H9 (cell line): ENCODE data around the gene LRP1-AS. TPM values are rescaled to one million over a fixed set of nuclear protein-coding genes. Genes with fewer than 3 reads are reported as not detected.

Source experiments
- DNase-seq: peaks from one replicate; pipeline ENCODE4 v3.0.0-alpha.2; 2017
- H2AFZ ChIP-seq: one replicate; pipeline ENCODE4 v1.6.1; 2013; ENCODE audit warnings: mild to moderate bottlenecking, low read length, control low read depth, moderate library complexity
- H2AK5ac ChIP-seq: 2 replicates; pipeline ENCODE4 v1.6.1; 2013; ENCODE audit warnings: low read length, control low read depth, mixed read lengths; ENCODE audit not compliant: insufficient read length
- H2BK120ac ChIP-seq: one replicate; pipeline ENCODE4 v1.6.1; 2013; ENCODE audit warnings: low read depth, mild to moderate bottlenecking, low read length, control low read depth, inconsistent platforms; ENCODE audit not compliant: poor library complexity, severe bottlenecking
- H2BK12ac ChIP-seq: 2 replicates; pipeline ENCODE4 v1.6.1; 2013; ENCODE audit warnings: low read length, control low read depth, mixed read lengths, low read depth; ENCODE audit not compliant: insufficient read length
- H2BK15ac ChIP-seq: 2 replicates; pipeline ENCODE4 v1.6.1; 2013; ENCODE audit warnings: low read depth, low read length, control low read depth
- H2BK20ac ChIP-seq: one replicate; pipeline ENCODE4 v1.6.1; 2013; ENCODE audit warnings: low read depth, mild to moderate bottlenecking, low read length, control low read depth, inconsistent platforms; ENCODE audit not compliant: poor library complexity, severe bottlenecking
- H2BK5ac ChIP-seq: 2 replicates; pipeline ENCODE4 v1.6.1; 2013; ENCODE audit warnings: low read length, control low read depth, mixed read lengths; ENCODE audit not compliant: insufficient read length
- H3K14ac ChIP-seq: 2 replicates; pipeline ENCODE4 v1.6.1; 2013; ENCODE audit warnings: low read length, control low read depth; ENCODE audit not compliant: insufficient read depth
- H3K18ac ChIP-seq: 2 replicates; pipeline ENCODE4 v1.6.1; 2013; ENCODE audit warnings: low read depth, mild to moderate bottlenecking, mixed read lengths, low read length, control low read depth; ENCODE audit not compliant: insufficient read length
- H3K23ac ChIP-seq: 2 replicates; pipeline ENCODE4 v1.6.1; 2013; ENCODE audit warnings: low read length, control low read depth, mixed read lengths, low read depth; ENCODE audit not compliant: insufficient read length
- H3K23me2 ChIP-seq: 2 replicates; pipeline ENCODE4 v1.6.1; 2013; ENCODE audit warnings: low read depth, mild to moderate bottlenecking, mixed read lengths, low read length, control low read depth; ENCODE audit not compliant: insufficient read length, poor library complexity, severe bottlenecking
- H3K27ac ChIP-seq: 2 replicates; pipeline ENCODE4 v1.5.1; 2013; ENCODE audit warnings: low read length, control low read depth, mixed read lengths, low read depth; ENCODE audit not compliant: insufficient read length
- H3K27me3 ChIP-seq: 2 replicates; pipeline ENCODE4 v1.6.1; 2013; ENCODE audit warnings: low read length, control low read depth, inconsistent platforms; ENCODE audit not compliant: insufficient read depth
- H3K4ac ChIP-seq: 2 replicates; pipeline ENCODE4 v1.6.1; 2013; ENCODE audit warnings: low read depth, mild to moderate bottlenecking, control low read depth, inconsistent platforms, low read length, moderate library complexity
- H3K4me1 ChIP-seq: 2 replicates; pipeline ENCODE4 v1.6.1; 2013; ENCODE audit warnings: low read length, control low read depth, inconsistent platforms; ENCODE audit not compliant: insufficient read depth
- H3K4me2 ChIP-seq: 2 replicates; pipeline ENCODE4 v1.6.1; 2013; ENCODE audit warnings: low read length, control low read depth, mixed read lengths; ENCODE audit not compliant: insufficient read length, insufficient read depth
- H3K56ac ChIP-seq: 2 replicates; pipeline ENCODE4 v1.6.1; 2013; ENCODE audit warnings: low read depth, mild to moderate bottlenecking, mixed read lengths, low read length, control low read depth; ENCODE audit not compliant: insufficient read length
- H3K79me1 ChIP-seq: 2 replicates; pipeline ENCODE4 v1.6.1; 2013; ENCODE audit warnings: low read depth, mild to moderate bottlenecking, moderate library complexity, low read length, control low read depth, inconsistent platforms; ENCODE audit not compliant: insufficient read depth, poor library complexity, severe bottlenecking
- H3K79me2 ChIP-seq: 2 replicates; pipeline ENCODE4 v1.6.1; 2013; ENCODE audit warnings: low read length, control low read depth, inconsistent platforms; ENCODE audit not compliant: insufficient read depth
- H3K9ac ChIP-seq: 2 replicates; pipeline ENCODE4 v1.6.1; 2013; ENCODE audit warnings: low read length, control low read depth, mixed read lengths; ENCODE audit not compliant: insufficient read length; ENCODE audit errors: extremely low read depth
- H3K9me3 ChIP-seq: one replicate; pipeline ENCODE4 v1.6.1; 2013; ENCODE audit warnings: low read depth, low read length, inconsistent platforms; ENCODE audit not compliant: control insufficient read depth
- H3T11ph ChIP-seq: one replicate; pipeline ENCODE4 v1.6.1; 2013; ENCODE audit warnings: mild to moderate bottlenecking, low read length, control low read depth, inconsistent platforms
- H4K20me1 ChIP-seq: one replicate; pipeline ENCODE4 v1.6.1; 2013; ENCODE audit not compliant: control insufficient read depth, insufficient read length, insufficient read depth
- H4K5ac ChIP-seq: 2 replicates; pipeline ENCODE4 v1.6.1; 2013; ENCODE audit warnings: low read depth, mild to moderate bottlenecking, mixed read lengths, low read length, control low read depth; ENCODE audit not compliant: insufficient read length
- H4K8ac ChIP-seq: replicated peaks from 2 replicates; pipeline ENCODE4 v1.6.1; 2013; ENCODE audit warnings: low read length, control low read depth, mixed read lengths, low read depth; ENCODE audit not compliant: insufficient read length
- H4K91ac ChIP-seq: 2 replicates; pipeline ENCODE4 v1.6.1; 2013; ENCODE audit warnings: low read depth, mild to moderate bottlenecking, moderate library complexity, mixed read lengths, low read length, control low read depth; ENCODE audit not compliant: insufficient read length
- H3K27ac Mint-ChIP-seq, 3 experiments: 2 replicates in 2 of 3; 3 replicates in 1 of 3; pipeline ENCODE4 v1.8.0; 2020 to 2021; ENCODE audit warnings: mixed read lengths in 3 of 3, mild to moderate bottlenecking in 1 of 3, moderate library complexity in 1 of 3
- H3K27me3 Mint-ChIP-seq: 2 replicates; pipeline ENCODE4 v1.8.0; 2021; ENCODE audit warnings: low read depth, mild to moderate bottlenecking, moderate library complexity, mixed read lengths
- H3K36me3 Mint-ChIP-seq, 3 experiments: 2 replicates in 2 of 3; 3 replicates in 1 of 3; pipeline ENCODE4 v1.8.0; 2020 to 2021; ENCODE audit warnings: low read depth in 3 of 3, mixed read lengths in 3 of 3; ENCODE audit not compliant: insufficient read depth in 1 of 3
- H3K4me1 Mint-ChIP-seq, 2 experiments: 2 replicates each; pipeline ENCODE4 v1.8.0; 2020; ENCODE audit warnings: mixed read lengths in 2 of 2
- H3K4me3 Mint-ChIP-seq, 2 experiments: 2 replicates in 1 of 2; 3 replicates in 1 of 2; pipeline ENCODE4 v1.8.0; 2020 to 2021; ENCODE audit warnings: mild to moderate bottlenecking in 2 of 2, mixed read lengths in 2 of 2, moderate library complexity in 1 of 2
- H3K9me3 Mint-ChIP-seq, 2 experiments: 2 replicates in 1 of 2; 3 replicates in 1 of 2; pipeline ENCODE4 v1.8.0; 2020; ENCODE audit warnings: mild to moderate bottlenecking in 2 of 2, mixed read lengths in 2 of 2, moderate library complexity in 1 of 2
- CTCF ChIP-seq: fragments of 200-600 bp; sonication (generic); conservative IDR thresholded peaks from 3 replicates; pipeline ENCODE4 v1.8.0; 2021; ENCODE audit warnings: antibody characterized with exemption, mild to moderate bottlenecking
- WGBS: extraction: QIAGEN DNeasy Blood & Tissue Kit; methylation state at CpG from one replicate; pipeline ENCODE4 v1.1.7; 2013; ENCODE audit warnings: missing lambda C conversion rate, low lambda C conversion rate, mixed read lengths; ENCODE audit not compliant: insufficient read length; ENCODE audit errors: extremely low coverage; 5-methylcytosine and 5-hydroxymethylcytosine counted together
- total RNA-seq: library from RNA; stranded (reverse); gene quantifications from 2 replicates; pipeline ENCODE4 v1.2.1, GENCODE V29; 2021

Gene LRP1-AS
- total RNA-seq, 1 experiment from 2014 or later, result not detected

- Histone ChIP-seq H2BK120ac (no peak overlapping the region), H3K23me2 (no peaks in the 10 kb centered on the region), H4K5ac (no peak overlapping the region), H3K23ac (no peak overlapping the region), H3K79me2 (no peaks in the 10 kb centered on the region), H3K27ac (no peak overlapping the region), H2AK5ac (no peak overlapping the region), H3K79me1 (no peaks in the 10 kb centered on the region), H2BK5ac (no peak overlapping the region), H3K4me1 (no peaks in the 10 kb centered on the region), H3K4me2 (no peak overlapping the region), H3K4ac (no peak overlapping the region), H3K14ac (no peak overlapping the region), H2BK15ac (no peak overlapping the region), H2BK20ac (no peak overlapping the region), H4K91ac (no peak overlapping the region), H3K9ac (no peak overlapping the region), H3K27me3 (no peaks in the 10 kb centered on the region), H3K56ac (no peak overlapping the region), H3T11ph (no peak overlapping the region), H4K20me1 (no peaks in the 10 kb centered on the region), H3K9me3 (no peaks in the 10 kb centered on the region), H2BK12ac (no peak overlapping the region), H4K8ac (no peak overlapping the region), H2AFZ (no peak overlapping the region), H3K18ac (no peak overlapping the region)
- no peaks in the 10 kb centered on the region for H3K9me3 Mint-ChIP-seq
- H3K4me3 Mint-ChIP-seq, result no peak overlapping the region
- WGBS, result no CpG with 5 or more reads among the region's 4 CpGs
- no peak overlapping the region for H3K27ac Mint-ChIP-seq
- no peak for DNase-seq
- peaks cover 36 to 98% (median 96%) of the 10 kb centered on the region in 3 experiments; a peak in 6 of 7 replicates for H3K36me3 Mint-ChIP-seq
- peaks cover 12 to 23% of the 10 kb centered on the region in 2 experiments for H3K4me1 Mint-ChIP-seq
- no peak for TF ChIP-seq CTCF
- no peaks in the 10 kb centered on the region for H3K27me3 Mint-ChIP-seq
These were observed 4.0 kb downstream of the LRP1-AS start for GRCh38 chr12:57143454-57143853.
